ENCODE results near the gene LETM1. TPM values are rescaled to one million over a fixed set of nuclear protein-coding genes. Genes with fewer than 3 reads are reported as not detected.

Gene LETM1
- total RNA-seq, 1 experiment from 2014 or later, result 86.3 TPM

- ChIA-PET CTCF (no interaction called here), POLR2A (ENCODE audit: unreplicated experiment) (no interaction called here)
- Histone ChIP-seq H3K79me2 (ENCODE audit: low read length) (no peaks in the 10 kb centered on the region), H3K4me2 (ENCODE audit: low read length) (no peak overlapping the region), H3K9me2 (replicated peaks; ENCODE audit: low read length) (no peaks in the 10 kb centered on the region), H2AFZ (ENCODE audit: low read length) (no peak overlapping the region), H3K36me3 (ENCODE audit: low read depth, low read length) (no peaks in the 10 kb centered on the region), H3K27me3 (ENCODE audit: low read length) (no peaks in the 10 kb centered on the region), H3K9ac (ENCODE audit: low read length) (no peak overlapping the region), H4K20me1 (ENCODE audit: low read length) (no peaks in the 10 kb centered on the region), H3F3A (ENCODE audit: low read length, unreplicated experiment) (no peaks in the 10 kb centered on the region), H3K4me3 (ENCODE audit: low read length) (no peak overlapping the region), H3K9me3 (ENCODE audit: low read length) (no peaks in the 10 kb centered on the region), H3K4me1 (ENCODE audit: insufficient read depth, low read length) (no peaks in the 10 kb centered on the region), H3K27ac (ENCODE audit: low read length) (no peak overlapping the region)
- BruUV-seq (replicated peaks), result no TSS peak
- no peak for DNase-seq
- ATAC-seq, result no peak
- TF ChIP-seq CTCF (conservative IDR thresholded peaks at IDR 0.05; ENCODE audit: low read depth, low read length), result no peak
- TF ChIP-seq EZH2 (IDR thresholded peaks at IDR 0.05; ENCODE audit: low read length, unreplicated experiment), result no peak
- no peak for TF ChIP-seq EZH2phosphoT487 (IDR thresholded peaks at IDR 0.05; ENCODE audit: borderline replicate concordance, low read length)
- intact Hi-C loops (cut with micrococcal nuclease), result no loop called here
Measured at GRCh38 chr4:1863297-1864033, 7.5 kb upstream of the LETM1 start.

GRCh38 chr4:1862961-1863296, 7.0 kb upstream of the LETM1 start:
- TF ChIP-seq EZH2 (IDR thresholded peaks at IDR 0.05; ENCODE audit: low read length, unreplicated experiment) (no peak), CTCF (conservative IDR thresholded peaks at IDR 0.05; ENCODE audit: low read depth, low read length) (no peak), EZH2phosphoT487 (IDR thresholded peaks at IDR 0.05; ENCODE audit: borderline replicate concordance, low read length) (no peak)
- Histone ChIP-seq H2AFZ (ENCODE audit: low read length) (no peak overlapping the region), H3K4me1 (ENCODE audit: insufficient read depth, low read length) (no peaks in the 10 kb centered on the region), H3K9ac (ENCODE audit: low read length) (no peak overlapping the region), H3K36me3 (ENCODE audit: low read depth, low read length) (no peaks in the 10 kb centered on the region), H3K4me2 (ENCODE audit: low read length) (no peak overlapping the region), H3K79me2 (ENCODE audit: low read length) (no peaks in the 10 kb centered on the region), H3K9me3 (ENCODE audit: low read length) (no peaks in the 10 kb centered on the region), H3K27ac (ENCODE audit: low read length) (no peak overlapping the region), H3F3A (ENCODE audit: low read length, unreplicated experiment) (no peaks in the 10 kb centered on the region), H4K20me1 (ENCODE audit: low read length) (no peaks in the 10 kb centered on the region), H3K4me3 (ENCODE audit: low read length) (no peak overlapping the region), H3K27me3 (ENCODE audit: low read length) (no peaks in the 10 kb centered on the region), H3K9me2 (replicated peaks; ENCODE audit: low read length) (no peaks in the 10 kb centered on the region)
- ChIA-PET CTCF (no interaction called here), POLR2A (ENCODE audit: unreplicated experiment) (no interaction called here)
- BruUV-seq (replicated peaks), result no TSS peak
- DNase-seq (no peak), ATAC-seq (no peak)
- intact Hi-C loops (cut with micrococcal nuclease), result no loop called here
